HepG2 (cell line): ENCODE measurements around the gene NDRG3. TPM values are rescaled to one million over a fixed set of nuclear protein-coding genes. Genes with fewer than 3 reads are reported as not detected.

Source experiments
- AGO2 ChIP-seq: fragments of 200-400 bp; formaldehyde crosslinking; optimal IDR thresholded peaks from 2 replicates; pipeline ENCODE3; 2017; ENCODE audit warnings: mild to moderate bottlenecking, low read depth, low read length, moderate library complexity
- ARID3A ChIP-seq: IDR thresholded peaks from 2 replicates; pipeline ENCODE4 v1.6.1; 2012; ENCODE audit warnings: low read depth, low read length, improper control_type of control experiment
- CEBPG ChIP-seq: IDR thresholded peaks from 2 replicates; pipeline ENCODE4 v1.6.1; 2016
- FOXO1 ChIP-seq: sonication (generic); formaldehyde crosslinking; IDR thresholded peaks from 2 replicates; pipeline ENCODE4 v1.4.0; 2020; ENCODE audit warnings: missing genetic modification reagents
- HES4 ChIP-seq: sonication (generic); formaldehyde crosslinking; IDR thresholded peaks from 2 replicates; pipeline ENCODE4 v1.9.0; 2021; ENCODE audit warnings: mild to moderate bottlenecking, missing genetic modification reagents, borderline replicate concordance
- KDM3A ChIP-seq: IDR thresholded peaks from 2 replicates; pipeline ENCODE4 v1.6.1; 2018; ENCODE audit warnings: low read depth, missing compliant biosample characterization
- KLF13 ChIP-seq: sonication (generic); formaldehyde crosslinking; IDR thresholded peaks from 2 replicates; pipeline ENCODE4 v1.4.0; 2020; ENCODE audit warnings: mild to moderate bottlenecking, missing genetic modification reagents
- MTA1 ChIP-seq: sonication (generic); formaldehyde crosslinking; IDR thresholded peaks from 2 replicates; pipeline ENCODE4 v1.4.0; 2020; ENCODE audit warnings: missing genetic modification reagents, mild to moderate bottlenecking, borderline replicate concordance
- PITX1 ChIP-seq: sonication (generic); formaldehyde crosslinking; IDR thresholded peaks from 2 replicates; pipeline ENCODE4 v1.5.1; 2020; ENCODE audit warnings: mild to moderate bottlenecking, missing genetic modification reagents
- POGZ ChIP-seq: sonication (generic); formaldehyde crosslinking; IDR thresholded peaks from 2 replicates; pipeline ENCODE4 v1.4.0; 2020; ENCODE audit warnings: mild to moderate bottlenecking, missing genetic modification reagents
- POLR2AphosphoS5 ChIP-seq: IDR thresholded peaks from 2 replicates; pipeline ENCODE4 v1.6.1; 2012; ENCODE audit warnings: low read depth, low read length
- PPARG ChIP-seq: conservative IDR thresholded peaks from 2 replicates; pipeline ENCODE4 v1.6.1; 2016; ENCODE audit warnings: missing biosample characterization, missing genetic modification reagents
- RCOR2 ChIP-seq: IDR thresholded peaks from 2 replicates; pipeline ENCODE4 v1.6.1; 2016; ENCODE audit warnings: missing biosample characterization, missing genetic modification reagents
- SMAD3 ChIP-seq: sonication (generic); formaldehyde crosslinking; IDR thresholded peaks from 2 replicates; pipeline ENCODE4 v1.4.0; 2020; ENCODE audit warnings: missing genetic modification reagents
- SRSF1 ChIP-seq: fragments of 200-400 bp; formaldehyde crosslinking; optimal IDR thresholded peaks from 2 replicates; pipeline ENCODE3; 2017; ENCODE audit warnings: mild to moderate bottlenecking, low read depth, low read length, moderate library complexity
- TBX2 ChIP-seq: sonication (generic); formaldehyde crosslinking; IDR thresholded peaks from 2 replicates; pipeline ENCODE4 v1.5.0; 2020; ENCODE audit warnings: missing genetic modification reagents, mild to moderate bottlenecking, borderline replicate concordance
- ZBTB39 ChIP-seq: sonication (generic); formaldehyde crosslinking; IDR thresholded peaks from 2 replicates; pipeline ENCODE4 v1.5.0; 2020; ENCODE audit warnings: missing genetic modification reagents
- ZEB1 ChIP-seq: IDR thresholded peaks from 2 replicates; pipeline ENCODE4 v1.6.1; 2012; ENCODE audit warnings: mild to moderate bottlenecking, low read depth, inconsistent platforms; ENCODE audit not compliant: insufficient replicate concordance
- ZNF503 ChIP-seq: sonication (generic); formaldehyde crosslinking; IDR thresholded peaks from 2 replicates; pipeline ENCODE4 v1.4.0; 2020; ENCODE audit warnings: missing genetic modification reagents
- ZNF512B ChIP-seq: sonication (generic); formaldehyde crosslinking; IDR thresholded peaks from 2 replicates; pipeline ENCODE4 v1.5.1; 2020; ENCODE audit warnings: missing genetic modification reagents, mild to moderate bottlenecking, borderline replicate concordance
- ZNF7 ChIP-seq: IDR thresholded peaks from 2 replicates; pipeline ENCODE4 v1.6.1; 2016; ENCODE audit warnings: missing biosample characterization, missing genetic modification reagents
- ZNF790 ChIP-seq: sonication (generic); formaldehyde crosslinking; IDR thresholded peaks from 2 replicates; pipeline ENCODE4 v1.8.0; 2022; ENCODE audit warnings: missing genetic modification reagents, mild to moderate bottlenecking, borderline replicate concordance
- ZSCAN31 ChIP-seq: sonication (generic); formaldehyde crosslinking; IDR thresholded peaks from 2 replicates; pipeline ENCODE4 v1.5.0; 2020; ENCODE audit warnings: low read depth, mild to moderate bottlenecking, missing genetic modification reagents
- polyA plus RNA-seq, 8 experiments: library from polyadenylated mRNA; depleted of rRNA in 3 of 8; stranded (reverse) in 7 of 8; unstranded in 1 of 8; fragments of >200 nt; fragmentation: Illumina TruSeq in 4 of 8; extraction: Trizol in 4 of 8; gene quantifications; 2 replicates each; pipeline versions ENCODE4 v1.2.1 to v1.2.3, GENCODE V29; 2011 to 2016; ENCODE audit warnings: low read depth in 4 of 8, missing spikeins in 1 of 8, mixed read lengths in 1 of 8; ENCODE audit not compliant: insufficient read depth in 1 of 8
- total RNA-seq, 5 experiments: library from RNA; depleted of rRNA; stranded (reverse); fragments of >200 nt; fragmentation: Illumina TruSeq; extraction: Trizol; gene quantifications; 2 replicates each; pipeline ENCODE4 v1.2.3, GENCODE V29; 2016; ENCODE audit warnings: low read depth in 1 of 5

The NDRG3 gene
- total and polyA plus RNA-seq, 2 of the 13 experiments (the other 11 are each of a cell fraction or from before 2014, with no cell fraction given), result 36.0 to 40.5 TPM

GRCh38 chr20:36676701-36677421 lies 69.0 kb downstream of the NDRG3 start (continued):
- TF ChIP-seq ZBTB39 (CRISPR knock-in tag), result no peak
- TF ChIP-seq HES4 (CRISPR knock-in tag), result no peak; the same call in 1 of the 2 replicates
- no peak for TF ChIP-seq ZNF503 (CRISPR knock-in tag)
- TF ChIP-seq AGO2, result peak; percentile 95
- TF ChIP-seq SMAD3, result no peak
- TF ChIP-seq CEBPG (CRISPR knock-in tag), result no peak
- no peak for TF ChIP-seq PPARG (CRISPR knock-in tag)
- no peak for TF ChIP-seq SRSF1
- no peak for TF ChIP-seq ZNF7 (CRISPR knock-in tag)
- no peak for TF ChIP-seq KDM3A (CRISPR knock-in tag)
- no peak for TF ChIP-seq ARID3A
- no peak for TF ChIP-seq RCOR2 (CRISPR knock-in tag)
- no peak for TF ChIP-seq POLR2AphosphoS5
- TF ChIP-seq MTA1, result no peak
- no peak for TF ChIP-seq PITX1 (CRISPR knock-in tag)
- TF ChIP-seq ZNF790, result no peak
- peak; percentile 14; the same call in 1 of the 2 replicates for TF ChIP-seq TBX2 (CRISPR knock-in tag)
- TF ChIP-seq POGZ (CRISPR knock-in tag), result no peak
- TF ChIP-seq ZSCAN31 (CRISPR knock-in tag), result no peak
- no peak for TF ChIP-seq ZEB1
- no peak for TF ChIP-seq KLF13 (CRISPR knock-in tag)
- TF ChIP-seq ZNF512B, result no peak
- TF ChIP-seq FOXO1, result no peak
